Activated naive CD4-positive, alpha-beta T cell treated with anti-CD3 and anti-CD28 coated beads, Interleukin-2, amount 50 U/mL, for 72 hours (primary cell): ENCODE results near the gene CANX. TPM values are rescaled to one million over a fixed set of nuclear protein-coding genes. Genes with fewer than 3 reads are reported as not detected.

Experiments
- ATAC-seq, 2 donors: fragments of 150-1000 bp; cut with Tn5 transposase; 2 replicates each; pipeline ENCODE4 v1.10.0; 2021; ENCODE audit warnings: mild to moderate bottlenecking in 2 of 2, moderate library complexity in 2 of 2
- DNase-seq, 2 donors: peaks; one replicate each; pipeline ENCODE4 v3.0.0; 2021 to 2022; ENCODE audit warnings: low spot score in 2 of 2
- H3K27ac Mint-ChIP-seq, 2 donors: one replicate each; pipeline ENCODE4 v1.8.0; 2022; ENCODE audit warnings: mild to moderate bottlenecking in 2 of 2, mixed read lengths in 2 of 2
- H3K36me3 Mint-ChIP-seq, 2 donors: one replicate each; pipeline ENCODE4 v1.8.0; 2022; ENCODE audit warnings: mixed read lengths in 2 of 2
- H3K9me3 Mint-ChIP-seq, 2 donors: one replicate each; pipeline ENCODE4 v1.8.0; 2022; ENCODE audit warnings: mixed read lengths in 2 of 2
- total RNA-seq, 2 donors: library from RNA; stranded (reverse); gene quantifications; one replicate each; pipeline ENCODE4 v1.2.3, GENCODE V29; 2022

The CANX gene
- total RNA-seq, 2 donors from 2014 or later, result 417 to 484 TPM

GRCh38 chr5:179777909-179778308 is 79.1 kb downstream of the CANX start:
- ATAC-seq (no peak), DNase-seq (no peak)
- H3K27ac Mint-ChIP-seq, result no peak overlapping the region
- H3K9me3 Mint-ChIP-seq, result no peaks in the 10 kb centered on the region
- peaks cover 5 to 11% of the 10 kb centered on the region in 2 donors for H3K36me3 Mint-ChIP-seq

GRCh38 chr5:179778591-179778990 is 79.8 kb downstream of the CANX start:
- DNase-seq (no peak), ATAC-seq (no peak)
- Mint-ChIP-seq H3K9me3 (no peaks in the 10 kb centered on the region), H3K36me3 (peaks cover 0 to 4% of the 10 kb centered on the region in 2 donors), H3K27ac (peak overlapping the region in 1 of 2 donors; percentile 68)

- H3K9me3 Mint-ChIP-seq, result no peaks in the 10 kb centered on the region
- ATAC-seq (no peak), DNase-seq (no peak)
- H3K36me3 Mint-ChIP-seq, result no peaks in the 10 kb centered on the region
- H3K27ac Mint-ChIP-seq, result no peak overlapping the region
Observed at GRCh38 chr5:179779826-179780225, 81.1 kb downstream of the CANX start.

GRCh38 chr5:179780362-179780761 is 81.6 kb downstream of the CANX start:
- Mint-ChIP-seq H3K27ac (no peak overlapping the region), H3K36me3 (no peaks in the 10 kb centered on the region), H3K9me3 (no peaks in the 10 kb centered on the region)
- DNase-seq, result no peak
- no peak for ATAC-seq

Other genes with a start within 250 kb of the CANX start
- gene RUFY1, start 148.4 kb upstream of the CANX start, total RNA-seq, result 10 to 100 TPM; 30.7 to 60.9 TPM
- gene HNRNPH1, start 75.3 kb upstream of the CANX start, total RNA-seq, result 100 to 1,000 TPM; 925 to 947 TPM
- not detected for gene CBY3, start 17.9 kb upstream of the CANX start, total RNA-seq
- 10 to 100 TPM; 25.3 to 29.6 TPM for gene MAML1, start 33.9 kb downstream of the CANX start, total RNA-seq
- 1 to 10 TPM in 1 of 2 donors, under 1 TPM in 1; 0.52 to 1.1 TPM for gene LTC4S, start 95.0 kb downstream of the CANX start, total RNA-seq
- gene MGAT4B, start 107.9 kb downstream of the CANX start, total RNA-seq, result 10 to 100 TPM; 23.7 to 87.6 TPM
- 100 to 1,000 TPM; 120 to 163 TPM for gene SQSTM1, start 121.9 kb downstream of the CANX start, total RNA-seq
- 10 to 100 TPM; 15.0 to 25.1 TPM for gene MRNIP, start 159.8 kb downstream of the CANX start, total RNA-seq
- gene TBC1D9B, start 208.9 kb downstream of the CANX start, total RNA-seq, result 100 to 1,000 TPM in 1 of 2 donors, 10 to 100 TPM in 1; 21.2 to 153 TPM